ENCODE data around the gene KDM4C.
"Not testable (repeated sequence)": the region's sequence is repeated elsewhere in the genome, so short reads cannot be mapped to it uniquely, and the experiment has no call there.

The KDM4C gene

GRCh38 chr9:6788162-6789016 is 30.6 kb downstream of the KDM4C start:
- no peak for DNase-seq (ENCODE audit: low spot score)
- no peak for TF ChIP-seq CTCF (IDR thresholded peaks at IDR 0.05; ENCODE audit: extremely low read depth, missing control alignments)

GRCh38 chr9:6789017-6789338 is 31.2 kb downstream of the KDM4C start:
- DNase-seq (ENCODE audit: low spot score): not testable (repeated sequence)

GRCh38 chr9:6790866-6791265 is 33.1 kb downstream of the KDM4C start:
- no peak for DNase-seq (ENCODE audit: low spot score)
- no peak for TF ChIP-seq CTCF (IDR thresholded peaks at IDR 0.05; ENCODE audit: extremely low read depth, missing control alignments)

GRCh38 chr9:6793203-6793602 is 35.4 kb downstream of the KDM4C start:
- TF ChIP-seq CTCF (IDR thresholded peaks at IDR 0.05; ENCODE audit: extremely low read depth, missing control alignments): no peak
- DNase-seq (ENCODE audit: low spot score): no peak

GRCh38 chr9:6794936-6795335 is 37.2 kb downstream of the KDM4C start:
- TF ChIP-seq CTCF (IDR thresholded peaks at IDR 0.05; ENCODE audit: extremely low read depth, missing control alignments): no peak
- DNase-seq (ENCODE audit: low spot score): no peak

GRCh38 chr9:6802926-6803325 is 45.2 kb downstream of the KDM4C start:
- TF ChIP-seq CTCF (IDR thresholded peaks at IDR 0.05; ENCODE audit: extremely low read depth, missing control alignments): no peak

GRCh38 chr9:6805532-6805931 is 47.8 kb downstream of the KDM4C start:
- TF ChIP-seq CTCF (IDR thresholded peaks at IDR 0.05; ENCODE audit: extremely low read depth, missing control alignments): no peak
- DNase-seq (ENCODE audit: low spot score): no peak

More at GRCh38 chr9:6802926-6803325, 45.2 kb downstream of the KDM4C start:
- no peak for DNase-seq (ENCODE audit: low spot score)

GRCh38 chr9:6806318-6806717 is 48.5 kb downstream of the KDM4C start:
- not testable (repeated sequence) for DNase-seq (ENCODE audit: low spot score)

- DNase-seq (ENCODE audit: low spot score): not testable (repeated sequence)
These were observed 49.9 kb downstream of the KDM4C start for GRCh38 chr9:6807669-6808068.

Data from GM20000 (cell line).